Renal cortical epithelial cell (primary cell): ENCODE results near the gene TUBGCP6. TPM values are rescaled to one million over a fixed set of nuclear protein-coding genes. Genes with fewer than 3 reads are reported as not detected.

Source experiments
- DNase-seq: peaks from one replicate; pipeline ENCODE4 v3.0.0-alpha.2; 2011; ENCODE audit warnings: low read depth
- total RNA-seq: library from RNA; depleted of rRNA; stranded (reverse); fragments of >200 nt; gene quantifications from 2 replicates; pipeline ENCODE4 v1.2.3, GENCODE V29; 2014

TUBGCP6 gene
- total RNA-seq, 1 donor from 2014 or later, result 34.5 TPM

DNA sequence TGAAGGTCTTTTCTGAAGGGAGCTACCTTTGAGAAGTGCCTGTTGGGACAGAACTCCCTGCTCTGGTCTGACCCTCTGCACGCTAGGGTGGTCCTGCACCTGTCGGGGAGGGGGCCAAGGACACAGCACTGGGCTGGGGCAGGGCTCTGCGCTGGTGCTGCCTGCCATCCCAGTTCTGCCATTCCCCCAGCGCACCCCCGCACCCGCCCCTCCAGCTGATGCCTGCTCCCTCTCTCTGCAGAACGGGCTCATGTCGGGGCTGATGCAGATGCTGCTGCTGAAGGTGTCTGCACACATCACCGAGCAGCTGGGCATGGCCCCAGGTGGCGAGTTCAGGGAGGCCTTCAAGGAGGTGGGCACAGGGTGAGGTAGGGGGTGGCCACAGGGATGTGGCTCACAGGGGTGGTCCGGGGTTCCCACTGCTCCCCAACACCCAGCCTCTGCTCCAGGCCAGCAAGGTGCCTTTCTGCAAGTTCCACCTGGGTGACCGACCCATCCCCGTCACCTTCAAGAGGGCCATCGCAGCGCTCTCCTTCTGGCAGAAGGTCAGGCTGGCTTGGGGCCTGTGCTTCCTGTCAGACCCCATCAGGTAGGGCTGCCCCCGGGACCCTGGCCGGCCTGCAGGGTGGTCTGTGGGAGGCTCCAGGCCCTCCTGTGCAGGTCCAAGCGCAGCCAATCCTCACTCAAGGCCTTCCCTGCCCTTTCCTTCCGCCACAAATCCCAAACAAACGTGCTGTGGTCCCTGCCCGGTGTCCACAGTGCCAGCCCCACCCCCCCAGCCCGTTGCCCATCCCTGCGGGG, 47.6 kb downstream of the TUBGCP6 start:
- DNase-seq, result no peak

DNA sequence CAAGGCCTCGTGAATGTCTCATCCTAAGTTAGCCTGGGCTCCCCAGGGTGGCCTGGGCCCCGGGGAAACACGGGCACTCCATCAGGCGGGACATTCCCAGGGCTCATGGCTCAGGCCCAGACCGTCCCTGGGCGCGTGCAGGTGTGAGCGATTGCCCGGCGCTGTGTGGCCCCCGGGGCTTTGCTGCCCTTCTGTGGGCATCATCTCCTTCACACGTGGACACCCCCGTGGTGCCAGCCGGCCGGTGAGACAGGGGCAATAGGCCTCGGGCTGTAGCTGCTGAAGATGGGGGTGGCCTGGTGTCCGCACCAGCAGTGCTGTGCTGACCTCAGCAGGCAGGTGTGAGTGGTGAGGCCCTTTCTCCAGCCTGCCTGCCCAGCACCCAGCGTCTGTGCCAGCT, 48.6 kb downstream of the TUBGCP6 start:
- no peak for DNase-seq

DNA sequence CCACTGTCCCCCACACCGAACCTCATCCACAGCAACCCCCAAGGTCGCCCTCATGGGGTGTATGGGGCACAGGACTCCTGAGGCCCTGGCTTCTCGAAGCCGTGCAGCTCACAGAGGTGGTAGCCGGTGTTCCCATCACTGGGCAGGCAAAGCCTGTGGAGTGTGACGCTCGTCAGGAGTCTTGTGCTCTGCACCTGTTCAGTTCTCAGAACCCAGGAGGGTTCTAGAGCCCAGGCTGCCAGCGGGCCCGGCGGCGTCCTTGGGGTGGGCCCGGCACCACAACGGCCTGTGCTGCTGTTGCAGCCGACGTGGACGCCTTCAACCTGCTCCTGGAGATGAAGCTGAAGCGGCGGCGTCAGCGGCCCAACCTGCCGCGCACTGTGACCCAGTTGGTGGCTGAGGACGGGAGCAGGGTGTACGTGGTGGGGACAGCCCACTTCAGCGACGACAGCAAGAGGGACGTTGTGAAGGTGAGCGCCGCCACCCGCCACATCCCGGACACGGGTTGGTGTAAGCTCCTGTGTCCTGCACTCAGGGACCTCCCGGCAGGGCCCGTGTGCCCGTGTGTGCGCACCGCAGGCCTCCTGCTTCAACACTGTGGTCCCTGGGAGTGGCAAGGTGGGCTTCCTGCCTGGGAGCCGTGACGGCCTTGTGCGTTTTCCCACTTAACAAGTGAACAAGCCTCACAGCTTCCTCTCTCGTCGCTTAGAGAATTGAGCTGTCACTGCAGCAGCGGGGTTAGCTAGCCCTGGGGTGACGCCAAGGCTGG, 50.6 kb downstream of the TUBGCP6 start:
- no peak for DNase-seq

GRCh38 chr22:50193621-50194020, 51.2 kb downstream of the TUBGCP6 start:
- DNase-seq, result no peak

DNA sequence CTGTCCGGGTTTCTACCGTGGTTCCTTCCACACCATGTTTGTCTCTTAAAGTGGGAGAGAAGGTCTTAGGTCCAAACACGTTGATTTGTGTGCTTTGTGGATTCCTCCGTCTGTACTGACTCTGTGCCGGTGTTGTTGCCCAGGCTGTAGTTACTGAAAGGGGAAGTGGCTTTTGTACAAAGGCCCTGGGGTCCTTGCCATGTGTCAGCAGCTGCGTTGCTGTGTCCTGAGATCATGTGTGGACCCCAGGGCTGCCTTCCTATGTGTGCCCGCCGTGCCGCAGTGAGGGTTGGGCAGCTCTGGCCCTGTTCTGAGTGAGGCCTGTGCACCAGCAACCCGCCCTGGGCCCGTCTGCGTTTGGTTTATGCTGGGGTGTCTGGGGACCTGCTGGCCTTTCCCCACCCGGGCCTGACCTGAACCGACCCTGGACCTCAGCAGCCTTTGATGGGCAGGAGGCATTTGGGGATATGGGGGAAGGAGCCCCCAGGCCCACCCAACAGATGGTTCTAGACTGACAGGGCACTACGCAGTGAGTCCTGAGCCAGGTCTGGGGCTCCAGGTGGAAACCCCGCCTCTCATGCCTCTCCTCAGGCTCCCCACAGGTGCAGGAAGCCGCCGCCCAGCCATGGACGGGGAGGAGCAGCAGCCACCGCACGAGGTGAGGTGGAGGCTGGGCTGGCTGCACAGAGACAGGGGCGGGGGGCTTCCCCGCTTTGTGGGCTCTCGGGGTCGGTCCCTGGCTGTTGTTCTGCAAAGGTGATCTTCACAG, 52.2 kb downstream of the TUBGCP6 start:
- no peak for DNase-seq

DNA sequence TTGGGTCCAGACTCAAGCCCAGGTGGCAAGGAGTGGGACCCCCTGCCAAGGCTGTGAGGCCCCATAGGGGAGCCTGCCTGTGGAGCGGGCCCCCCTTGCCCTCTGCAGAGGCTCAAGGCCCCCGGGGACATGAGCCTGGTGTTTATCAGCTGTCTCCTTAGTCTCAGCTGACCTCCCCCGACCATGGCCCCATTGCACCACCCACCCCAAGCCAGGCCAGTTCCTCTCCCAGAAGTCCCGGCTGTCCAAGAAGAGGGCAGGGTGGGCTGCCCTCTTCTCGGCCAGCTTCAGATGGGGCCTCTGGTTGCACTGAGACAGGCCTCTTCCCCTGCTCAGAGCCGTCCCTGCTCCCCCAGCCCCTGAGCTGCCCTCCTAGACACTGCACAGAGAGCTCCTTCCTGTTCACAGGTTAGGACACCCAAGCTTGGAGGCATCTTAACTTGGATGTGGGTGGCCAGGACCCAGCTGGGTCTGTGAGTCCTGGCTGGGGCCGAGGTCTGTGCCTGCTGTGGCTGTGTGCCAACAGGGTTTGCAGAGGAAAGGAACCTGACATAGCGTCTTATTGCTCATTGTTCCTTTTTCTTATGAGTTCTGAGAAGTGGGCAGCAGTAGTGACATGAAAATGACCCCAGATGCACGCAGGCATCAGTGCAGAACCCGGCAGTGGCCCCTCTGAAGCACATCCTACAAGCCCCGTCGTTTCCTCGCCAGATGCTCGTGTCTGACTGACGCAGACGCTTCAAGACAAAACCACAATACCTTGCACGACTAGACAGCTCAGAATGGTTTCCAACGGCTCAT, 53.7 kb downstream of the TUBGCP6 start:
- no peak for DNase-seq

GRCh38 chr22:50190182-50190940, 54.5 kb downstream of the TUBGCP6 start:
- peak; percentile 60 for DNase-seq

GRCh38 chr22:50189849-50190181, 55.0 kb downstream of the TUBGCP6 start:
- DNase-seq, result no peak

GRCh38 chr22:50189184-50189848, 55.5 kb downstream of the TUBGCP6 start:
- DNase-seq, result no peak

DNA sequence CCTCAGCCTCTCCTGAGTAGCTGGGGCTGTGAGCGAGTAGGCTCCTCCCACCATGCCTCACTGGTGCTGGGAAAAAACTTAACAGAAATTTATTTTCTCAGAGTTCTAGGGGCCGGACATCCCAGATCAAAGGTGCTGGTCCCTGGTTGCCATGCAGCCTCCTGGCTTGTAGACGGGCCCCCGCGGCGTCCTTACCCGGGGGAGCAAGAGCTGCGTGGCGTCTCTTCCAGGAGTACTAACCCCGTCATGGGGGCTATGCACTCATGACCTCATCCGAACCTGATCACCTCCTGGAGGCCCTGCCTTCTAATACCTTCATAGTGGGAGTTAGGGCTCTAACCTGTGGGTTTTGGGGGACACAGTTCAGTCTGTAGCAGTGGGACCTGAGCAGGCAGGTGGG, 56.5 kb downstream of the TUBGCP6 start:
- DNase-seq, result no peak

- DNase-seq, result no peak
Measured at GRCh38 chr22:50186761-50187523, 57.9 kb downstream of the TUBGCP6 start.

DNA sequence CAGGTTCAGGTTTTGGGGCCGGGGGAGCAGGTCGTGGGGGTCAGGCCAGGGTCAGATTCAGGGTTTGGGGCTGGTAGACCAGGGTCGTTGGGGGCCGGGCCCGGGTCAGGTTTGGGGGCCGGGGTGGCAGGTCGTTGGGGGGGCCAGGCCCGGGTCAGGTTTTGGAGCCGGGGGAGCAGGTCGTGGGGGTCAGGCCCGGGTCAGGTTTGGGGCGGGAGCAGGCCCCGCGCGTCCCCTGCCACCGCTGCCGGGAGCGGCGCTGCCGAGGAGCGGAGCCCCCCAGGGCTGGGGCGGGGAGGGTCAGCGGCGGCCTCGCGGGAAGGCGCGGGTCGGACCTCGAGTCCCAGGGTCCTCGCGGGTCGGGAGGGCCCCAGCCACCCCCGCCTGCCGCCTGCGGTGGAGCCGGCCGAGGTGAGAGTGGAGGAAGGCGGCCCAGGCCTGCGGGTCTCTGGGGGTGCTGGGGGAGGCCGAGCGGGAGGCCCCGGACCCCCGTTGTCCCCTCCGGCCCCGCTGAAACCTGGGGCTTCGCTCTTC, 58.6 kb downstream of the TUBGCP6 start:
- no peak for DNase-seq

- DNase-seq, result peak; percentile 50
Measured at GRCh38 chr22:50185375-50186087, 59.3 kb downstream of the TUBGCP6 start, which contains the start of gene TRABD. Gene TRABD (plus strand): TSS chr22:50185913. CDS start chr22:50193061, 7,148 bp downstream.

GRCh38 chr22:50184902-50185374, 59.9 kb downstream of the TUBGCP6 start:
- DNase-seq, result no peak

DNA sequence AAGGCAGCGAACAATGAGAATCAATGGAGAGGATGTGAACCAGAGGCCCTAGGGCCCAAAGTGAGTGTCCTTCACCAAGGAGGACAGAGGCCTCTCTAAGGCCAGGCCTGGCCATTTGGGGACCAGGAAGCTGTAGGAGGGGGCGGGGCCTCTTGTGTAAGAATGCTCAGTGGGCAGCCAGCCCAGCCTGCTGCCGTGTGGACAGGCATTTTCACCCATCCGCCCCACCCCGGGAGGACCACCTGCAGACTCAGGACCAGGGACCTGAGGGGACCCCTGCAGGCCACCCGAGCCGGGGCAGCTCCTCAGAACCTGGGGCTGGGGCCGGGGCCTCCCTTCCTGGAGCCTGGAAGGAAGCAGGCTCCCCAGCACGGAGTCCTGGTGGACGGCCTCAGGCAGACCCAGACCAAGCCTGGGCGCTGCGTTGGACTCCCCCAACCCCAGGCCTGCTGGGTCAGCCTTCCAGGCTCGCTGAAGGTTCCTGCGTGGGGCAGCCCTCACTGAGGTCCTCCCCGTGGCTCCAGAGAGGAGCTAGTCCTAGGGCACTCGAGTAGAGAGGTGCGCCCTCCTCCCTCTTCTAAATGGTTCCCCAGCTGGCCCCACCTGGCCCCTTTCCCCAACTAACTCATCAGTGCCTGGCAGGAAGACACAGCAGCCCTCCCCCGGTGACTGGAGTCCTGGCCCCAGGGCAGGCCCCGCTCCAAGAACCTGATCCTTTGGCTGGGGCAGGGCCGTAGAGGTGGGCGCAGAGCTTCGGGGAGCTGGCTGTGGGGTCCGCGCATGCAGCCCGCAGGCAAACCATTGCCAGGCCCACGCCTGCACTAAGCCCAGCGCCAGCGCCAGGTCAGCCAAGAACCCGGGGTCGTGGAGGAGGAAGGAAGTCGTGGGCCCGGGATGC, 60.6 kb downstream of the TUBGCP6 start:
- peak; percentile 18 for DNase-seq

- DNase-seq, result no peak
Measured at GRCh38 chr22:50183141-50183971, 61.5 kb downstream of the TUBGCP6 start.
